ENCODE results near the gene GRAMD1A. TPM values are rescaled to one million over a fixed set of nuclear protein-coding genes. Genes with fewer than 3 reads are reported as not detected.
"Not testable (repeated sequence)": the region's sequence is repeated elsewhere in the genome, so short reads cannot be mapped to it uniquely, and the experiment has no call there.

The GRAMD1A gene
- total RNA-seq, 1 donor, result 61.5 TPM

- no peaks in the 10 kb centered on the region for H3K9me3 ChIP-seq (ENCODE audit: low read depth, low read length)
- no peaks in the 10 kb centered on the region for H3K27me3 ChIP-seq (ENCODE audit: insufficient read depth, low read length)
- peaks cover 51% of the 10 kb centered on the region for H3K4me1 ChIP-seq (ENCODE audit: insufficient read depth, low read length)
- H3K4me3 ChIP-seq (ENCODE audit: low read length), result no peak overlapping the region
Observed at GRCh38 chr19:34991542-34992333, 8.4 kb upstream of the GRAMD1A start.

DNA sequence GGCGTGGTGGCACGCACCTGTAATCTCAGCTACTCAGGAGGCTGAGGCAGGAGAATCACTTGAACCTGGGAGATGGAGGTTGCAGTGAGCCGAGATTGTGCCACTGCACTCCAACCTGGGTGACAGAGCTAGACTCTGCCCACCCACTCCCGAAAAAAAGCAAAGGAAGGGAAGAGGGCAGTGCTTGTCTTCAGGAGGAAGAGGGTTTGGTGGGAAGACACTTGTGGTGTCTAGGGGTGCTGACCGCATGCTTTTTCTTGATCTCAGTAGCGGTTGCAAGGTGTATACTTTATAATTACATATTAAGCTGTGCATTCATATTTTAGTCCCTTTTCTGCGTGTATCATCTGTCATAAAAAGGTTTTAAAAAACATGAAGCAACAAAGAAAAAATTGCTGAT lies 7.5 kb upstream of the GRAMD1A start:
- not testable (repeated sequence) for H3K9me3 ChIP-seq (ENCODE audit: low read depth, low read length); H3K27me3 ChIP-seq (ENCODE audit: insufficient read depth, low read length); H3K4me3 ChIP-seq (ENCODE audit: low read length)
- H3K4me1 ChIP-seq (ENCODE audit: insufficient read depth, low read length), result peaks cover 60% of the 10 kb centered on the region

- no peak overlapping the region for H3K4me3 ChIP-seq (ENCODE audit: low read length)
- no peaks in the 10 kb centered on the region for H3K27me3 ChIP-seq (ENCODE audit: insufficient read depth, low read length)
- peaks cover 70% of the 10 kb centered on the region for H3K4me1 ChIP-seq (ENCODE audit: insufficient read depth, low read length)
- H3K9me3 ChIP-seq (ENCODE audit: low read depth, low read length), result no peaks in the 10 kb centered on the region
Observed at GRCh38 chr19:34994286-34994642, 5.9 kb upstream of the GRAMD1A start.

GRCh38 chr19:34994643-34995541 lies 5.2 kb upstream of the GRAMD1A start:
- Histone ChIP-seq H3K9me3 (ENCODE audit: low read depth, low read length) (no peaks in the 10 kb centered on the region), H3K4me3 (ENCODE audit: low read length) (no peak overlapping the region), H3K4me1 (ENCODE audit: insufficient read depth, low read length) (peaks cover 76% of the 10 kb centered on the region), H3K27me3 (ENCODE audit: insufficient read depth, low read length) (no peaks in the 10 kb centered on the region)

DNA sequence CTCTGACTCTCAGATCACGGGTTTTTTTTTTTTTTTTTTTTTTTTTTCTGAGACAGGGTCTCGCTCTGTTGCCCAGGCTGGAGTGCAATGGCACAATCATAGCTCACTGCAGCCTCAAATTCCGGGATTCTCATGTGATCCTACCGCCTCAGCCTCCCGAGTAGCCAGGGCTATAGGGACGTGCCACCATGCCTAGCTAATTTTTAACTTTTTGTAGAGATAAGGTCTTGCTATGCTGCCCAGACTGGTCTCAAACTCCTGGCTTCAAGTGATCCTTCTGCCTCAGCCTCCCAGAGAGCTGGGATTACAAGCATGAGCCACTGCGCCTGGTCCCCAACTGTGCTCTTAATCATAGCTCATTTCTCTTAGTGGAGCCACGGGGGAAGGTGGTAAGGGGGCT lies 4.6 kb upstream of the GRAMD1A start:
- Histone ChIP-seq H3K4me3 (ENCODE audit: low read length) (no peak overlapping the region), H3K4me1 (ENCODE audit: insufficient read depth, low read length) (peaks cover 71% of the 10 kb centered on the region), H3K27me3 (ENCODE audit: insufficient read depth, low read length) (no peaks in the 10 kb centered on the region), H3K9me3 (ENCODE audit: low read depth, low read length) (no peaks in the 10 kb centered on the region)

GRCh38 chr19:34997071-34997617 lies 3.0 kb upstream of the GRAMD1A start:
- no peak overlapping the region for H3K4me3 ChIP-seq (ENCODE audit: low read length)
- H3K4me1 ChIP-seq (ENCODE audit: insufficient read depth, low read length), result peaks cover 80% of the 10 kb centered on the region
- H3K9me3 ChIP-seq (ENCODE audit: low read depth, low read length), result no peaks in the 10 kb centered on the region
- H3K27me3 ChIP-seq (ENCODE audit: insufficient read depth, low read length), result no peaks in the 10 kb centered on the region

- H3K4me3 ChIP-seq (ENCODE audit: low read length); H3K9me3 ChIP-seq (ENCODE audit: low read depth, low read length); H3K27me3 ChIP-seq (ENCODE audit: insufficient read depth, low read length): not testable (repeated sequence)
- peaks cover 85% of the 10 kb centered on the region for H3K4me1 ChIP-seq (ENCODE audit: insufficient read depth, low read length)
Observed at GRCh38 chr19:34998224-34998623, 1.9 kb upstream of the GRAMD1A start.

GRCh38 chr19:34998777-34999497 lies 1.2 kb upstream of the GRAMD1A start:
- no peaks in the 10 kb centered on the region for H3K27me3 ChIP-seq (ENCODE audit: insufficient read depth, low read length)
- H3K4me1 ChIP-seq (ENCODE audit: insufficient read depth, low read length), result peaks cover 89% of the 10 kb centered on the region
- no peaks in the 10 kb centered on the region for H3K9me3 ChIP-seq (ENCODE audit: low read depth, low read length)
- H3K4me3 ChIP-seq (ENCODE audit: low read length), result peak overlapping the region; percentile 48

DNA sequence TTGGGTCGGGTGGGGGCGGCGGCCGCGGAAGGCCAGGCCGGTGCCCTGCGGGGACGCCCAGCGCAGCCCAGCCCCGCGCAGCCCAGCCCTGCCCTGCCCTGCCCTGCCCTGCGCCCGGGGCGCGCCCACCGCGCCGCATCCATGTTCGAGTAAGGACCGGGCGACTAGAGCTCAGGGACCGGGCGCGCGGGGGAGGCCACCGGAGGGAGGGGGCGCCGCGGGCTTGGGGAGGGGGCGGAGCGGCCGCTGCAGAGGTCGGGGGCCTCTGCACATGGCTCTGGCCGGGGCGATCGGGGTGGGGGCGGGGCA lies 169 bp downstream of the GRAMD1A start:
- no peaks in the 10 kb centered on the region for H3K9me3 ChIP-seq (ENCODE audit: low read depth, low read length)
- H3K4me1 ChIP-seq (ENCODE audit: insufficient read depth, low read length), result peaks cover 87% of the 10 kb centered on the region
- peak overlapping the region; percentile 49 for H3K4me3 ChIP-seq (ENCODE audit: low read length)
- no peaks in the 10 kb centered on the region for H3K27me3 ChIP-seq (ENCODE audit: insufficient read depth, low read length)

- peak overlapping the region; percentile 49 for H3K4me3 ChIP-seq (ENCODE audit: low read length)
Observed at GRCh38 chr19:35000647-35001501, 751 bp downstream of the GRAMD1A start.

GRCh38 chr19:35002037-35002535 lies 2.0 kb downstream of the GRAMD1A start:
- Histone ChIP-seq H3K27me3 (ENCODE audit: insufficient read depth, low read length) (no peaks in the 10 kb centered on the region), H3K9me3 (ENCODE audit: low read depth, low read length) (no peaks in the 10 kb centered on the region), H3K4me3 (ENCODE audit: low read length) (peak overlapping the region; percentile 49), H3K4me1 (ENCODE audit: insufficient read depth, low read length) (peaks cover 69% of the 10 kb centered on the region)

More at GRCh38 chr19:35000647-35001501, 751 bp downstream of the GRAMD1A start:
- Histone ChIP-seq H3K4me1 (ENCODE audit: insufficient read depth, low read length) (peaks cover 82% of the 10 kb centered on the region), H3K9me3 (ENCODE audit: low read depth, low read length) (no peaks in the 10 kb centered on the region), H3K27me3 (ENCODE audit: insufficient read depth, low read length) (no peaks in the 10 kb centered on the region)

DNA sequence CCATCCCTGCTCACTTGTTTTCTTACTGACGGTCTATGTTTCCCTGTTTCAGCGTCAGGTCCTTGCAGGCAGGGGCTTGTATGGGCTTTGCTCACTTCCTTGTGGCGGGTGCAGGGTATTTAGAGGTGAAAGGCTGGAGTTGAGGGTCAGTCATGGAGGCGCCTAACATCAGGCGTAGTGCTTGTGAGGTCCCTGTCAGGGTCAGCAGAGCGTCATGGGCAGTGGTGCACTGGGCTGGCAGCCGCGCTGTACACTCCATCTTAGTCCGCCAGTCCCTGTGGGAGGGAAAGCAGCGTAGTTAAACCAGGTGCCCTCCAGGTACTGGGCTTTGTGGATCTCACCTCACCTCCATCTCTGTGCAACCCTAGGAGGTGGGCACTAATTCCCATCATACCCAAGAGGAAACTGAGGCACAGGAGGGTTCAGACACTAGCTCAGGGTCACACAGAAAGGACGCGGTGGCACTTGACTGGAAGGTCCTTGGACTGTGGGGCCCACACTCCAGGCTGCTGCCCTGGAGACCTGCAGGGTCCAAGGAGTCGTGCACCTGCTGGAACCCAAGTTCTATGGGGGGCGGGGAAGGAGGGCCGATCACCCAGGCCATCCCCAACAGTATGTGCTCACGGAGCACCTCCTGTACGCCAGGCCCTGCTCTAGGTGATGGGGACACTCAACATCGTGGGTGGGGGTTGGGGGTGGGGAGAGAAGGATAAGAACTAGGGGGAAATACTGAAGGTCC lies 4.6 kb downstream of the GRAMD1A start:
- H3K4me1 ChIP-seq (ENCODE audit: insufficient read depth, low read length), result peaks cover 47% of the 10 kb centered on the region
- H3K9me3 ChIP-seq (ENCODE audit: low read depth, low read length), result no peaks in the 10 kb centered on the region
- no peak overlapping the region for H3K4me3 ChIP-seq (ENCODE audit: low read length)
- no peaks in the 10 kb centered on the region for H3K27me3 ChIP-seq (ENCODE audit: insufficient read depth, low read length)

GRCh38 chr19:35005256-35005977 lies 5.3 kb downstream of the GRAMD1A start:
- no peaks in the 10 kb centered on the region for H3K27me3 ChIP-seq (ENCODE audit: insufficient read depth, low read length)
- peaks cover 51% of the 10 kb centered on the region for H3K4me1 ChIP-seq (ENCODE audit: insufficient read depth, low read length)
- H3K9me3 ChIP-seq (ENCODE audit: low read depth, low read length), result no peaks in the 10 kb centered on the region
- no peak overlapping the region for H3K4me3 ChIP-seq (ENCODE audit: low read length)
